A549 (cell line): ENCODE measurements around the gene GNG14.

Experiments used
- CTCF ChIP-seq: fragments of >200 bp; sonication (Bioruptor Twin); formaldehyde crosslinking; IDR thresholded peaks from 3 replicates; pipeline ENCODE4 v1.5.1; 2016
- JUN ChIP-seq, 2 experiments: fragments of >200 bp; sonication (Bioruptor Twin); formaldehyde crosslinking; IDR thresholded peaks; 2 replicates in 1 of 2; 3 replicates in 1 of 2; pipeline ENCODE4 v1.6.1; 2016 to 2017
- MYC ChIP-seq: IDR thresholded peaks from 2 replicates; pipeline ENCODE4 v1.6.1; 2012; ENCODE audit warnings: mild to moderate bottlenecking, inconsistent platforms, low read length, improper control_type of control experiment, borderline replicate concordance
- POLR2A ChIP-seq: IDR thresholded peaks from 2 replicates; pipeline ENCODE4 v1.6.1; 2012; ENCODE audit warnings: mild to moderate bottlenecking, low read length

GRCh38 chr19:12695514-12695913 lies 7.7 kb downstream of the GNG14 start:
- TF ChIP-seq CTCF (no peak), MYC (no peak), JUN (IDR thresholded peaks at IDR 0.05) (no peak), POLR2A (no peak)
